ENCODE results near the gene SPRR5. TPM values are rescaled to one million over a fixed set of nuclear protein-coding genes. Genes with fewer than 3 reads are reported as not detected.

The SPRR5 gene
- total and polyA plus RNA-seq, 4 donors, result not detected

- no peak for DNase-seq (ENCODE audit: low spot score)
- H3K9ac ChIP-seq (ENCODE audit: low read depth in 1 of 2, low read length in 2 of 2), result no peak overlapping the region
- no peaks in the 10 kb centered on the region for H3K4me1 ChIP-seq (ENCODE audit: control insufficient read depth in 4 of 4, insufficient read depth in 4 of 4, low read length in 3 of 4)
- no peak overlapping the region for H3K4me3 ChIP-seq (ENCODE audit: low read depth in 1 of 3, low read length in 3 of 3)
- no peaks in the 10 kb centered on the region for H3K36me3 ChIP-seq (ENCODE audit: control insufficient read depth in 4 of 4, insufficient read depth in 3 of 4, low read depth in 1 of 4, low read length in 3 of 4)
- H3K9me3 ChIP-seq (ENCODE audit: control insufficient read depth in 4 of 4, low read length in 3 of 4), result no peaks in the 10 kb centered on the region
- no peaks in the 10 kb centered on the region for H3K27me3 ChIP-seq (ENCODE audit: control insufficient read depth in 4 of 4, insufficient read depth in 4 of 4, low read length in 3 of 4)
- no peak overlapping the region for H3K27ac ChIP-seq (ENCODE audit: low read depth in 1 of 2, low read length in 2 of 2)
- TF ChIP-seq RXRA (IDR thresholded peaks at IDR 0.05) (no peak), JUND (IDR thresholded peaks at IDR 0.05) (no peak), HNF4A (conservative IDR thresholded peaks at IDR 0.05) (no peak), YY1 (IDR thresholded peaks at IDR 0.05) (no peak), NR2F2 (IDR thresholded peaks at IDR 0.05) (no peak), HNF4G (IDR thresholded peaks at IDR 0.05) (no peak), RAD21 (IDR thresholded peaks at IDR 0.05) (no peak), ZBTB33 (IDR thresholded peaks at IDR 0.05) (no peak), FOXA1 (IDR thresholded peaks at IDR 0.05) (no peak), TAF1 (conservative IDR thresholded peaks at IDR 0.05) (no peak)
- TF ChIP-seq, protein P1, sequence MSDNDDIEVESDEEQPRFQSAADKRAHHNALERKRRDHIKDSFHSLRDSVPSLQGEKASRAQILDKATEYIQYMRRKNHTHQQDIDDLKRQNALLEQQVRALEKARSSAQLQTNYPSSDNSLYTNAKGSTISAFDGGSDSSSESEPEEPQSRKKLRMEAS (IDR thresholded peaks at IDR 0.05), result no peak
- 79% methylated on average over 4 of the region's 4 CpGs for WGBS
These were observed 35.1 kb downstream of the SPRR5 start for GRCh38 chr1:152982076-152982475.

DNA sequence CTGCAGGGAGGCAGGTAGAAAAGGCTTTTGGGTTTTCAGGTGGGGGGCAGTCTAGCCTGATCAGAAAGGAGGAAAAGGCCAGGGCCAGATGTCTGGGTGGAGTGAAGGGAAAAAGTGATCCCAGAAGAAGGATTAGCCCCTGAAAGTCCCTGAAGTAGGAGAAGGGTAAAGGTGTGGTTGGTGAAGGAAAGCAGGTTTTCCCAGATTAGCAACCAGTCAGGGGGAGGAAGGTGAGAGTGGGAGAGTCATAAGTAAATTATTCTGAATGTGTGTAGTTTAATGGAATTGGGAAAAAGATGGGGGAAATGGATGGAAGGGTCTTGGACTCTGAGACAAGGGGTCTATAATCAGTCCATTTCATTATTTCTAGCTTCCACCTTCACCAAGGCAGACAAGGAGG lies 36.2 kb downstream of the SPRR5 start:
- Histone ChIP-seq H3K36me3 (ENCODE audit: control insufficient read depth in 4 of 4, insufficient read depth in 3 of 4, low read depth in 1 of 4, low read length in 3 of 4) (no peaks in the 10 kb centered on the region), H3K4me1 (ENCODE audit: control insufficient read depth in 4 of 4, insufficient read depth in 4 of 4, low read length in 3 of 4) (no peaks in the 10 kb centered on the region), H3K9ac (ENCODE audit: low read depth in 1 of 2, low read length in 2 of 2) (no peak overlapping the region), H3K9me3 (ENCODE audit: control insufficient read depth in 4 of 4, low read length in 3 of 4) (no peaks in the 10 kb centered on the region), H3K27ac (ENCODE audit: low read depth in 1 of 2, low read length in 2 of 2) (no peak overlapping the region), H3K4me3 (ENCODE audit: low read depth in 1 of 3, low read length in 3 of 3) (no peak overlapping the region), H3K27me3 (ENCODE audit: control insufficient read depth in 4 of 4, insufficient read depth in 4 of 4, low read length in 3 of 4) (no peaks in the 10 kb centered on the region)
- TF ChIP-seq EGR1 (IDR thresholded peaks at IDR 0.05; ENCODE audit: low read depth in 2 of 2) (no peak), RXRA (IDR thresholded peaks at IDR 0.05) (no peak), ZBTB33 (IDR thresholded peaks at IDR 0.05) (no peak), JUND (IDR thresholded peaks at IDR 0.05) (no peak), CTCF (IDR thresholded peaks at IDR 0.05; ENCODE audit: low read depth, low read length, missing input control) (no peak), ATF3 (IDR thresholded peaks at IDR 0.05) (no peak), SP1 (IDR thresholded peaks at IDR 0.05) (no peak), FOXA2 (IDR thresholded peaks at IDR 0.05) (no peak), HNF4G (IDR thresholded peaks at IDR 0.05) (no peak), HNF4A (conservative IDR thresholded peaks at IDR 0.05) (no peak), TAF1 (conservative IDR thresholded peaks at IDR 0.05) (no peak), FOXA1 (IDR thresholded peaks at IDR 0.05) (no peak), YY1 (IDR thresholded peaks at IDR 0.05) (no peak), GABPA (IDR thresholded peaks at IDR 0.05 in 1 of 2, conservative IDR thresholded peaks at IDR 0.05 in 1 of 2) (no peak)
- TF ChIP-seq, protein P2, sequence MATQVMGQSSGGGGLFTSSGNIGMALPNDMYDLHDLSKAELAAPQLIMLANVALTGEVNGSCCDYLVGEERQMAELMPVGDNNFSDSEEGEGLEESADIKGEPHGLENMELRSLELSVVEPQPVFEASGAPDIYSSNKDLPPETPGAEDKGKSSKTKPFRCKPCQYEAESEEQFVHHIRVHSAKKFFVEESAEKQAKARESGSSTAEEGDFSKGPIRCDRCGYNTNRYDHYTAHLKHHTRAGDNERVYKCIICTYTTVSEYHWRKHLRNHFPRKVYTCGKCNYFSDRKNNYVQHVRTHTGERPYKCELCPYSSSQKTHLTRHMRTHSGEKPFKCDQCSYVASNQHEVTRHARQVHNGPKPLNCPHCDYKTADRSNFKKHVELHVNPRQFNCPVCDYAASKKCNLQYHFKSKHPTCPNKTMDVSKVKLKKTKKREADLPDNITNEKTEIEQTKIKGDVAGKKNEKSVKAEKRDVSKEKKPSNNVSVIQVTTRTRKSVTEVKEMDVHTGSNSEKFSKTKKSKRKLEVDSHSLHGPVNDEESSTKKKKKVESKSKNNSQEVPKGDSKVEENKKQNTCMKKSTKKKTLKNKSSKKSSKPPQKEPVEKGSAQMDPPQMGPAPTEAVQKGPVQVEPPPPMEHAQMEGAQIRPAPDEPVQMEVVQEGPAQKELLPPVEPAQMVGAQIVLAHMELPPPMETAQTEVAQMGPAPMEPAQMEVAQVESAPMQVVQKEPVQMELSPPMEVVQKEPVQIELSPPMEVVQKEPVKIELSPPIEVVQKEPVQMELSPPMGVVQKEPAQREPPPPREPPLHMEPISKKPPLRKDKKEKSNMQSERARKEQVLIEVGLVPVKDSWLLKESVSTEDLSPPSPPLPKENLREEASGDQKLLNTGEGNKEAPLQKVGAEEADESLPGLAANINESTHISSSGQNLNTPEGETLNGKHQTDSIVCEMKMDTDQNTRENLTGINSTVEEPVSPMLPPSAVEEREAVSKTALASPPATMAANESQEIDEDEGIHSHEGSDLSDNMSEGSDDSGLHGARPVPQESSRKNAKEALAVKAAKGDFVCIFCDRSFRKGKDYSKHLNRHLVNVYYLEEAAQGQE (IDR thresholded peaks at IDR 0.05), result no peak
- TF ChIP-seq, protein P1 (IDR thresholded peaks at IDR 0.05), result no peak
- DNase-seq (ENCODE audit: low spot score), result no peak

All from liver (tissue), 9 donors.